ENCODE data around the gene HAUS2.
"Not testable (repeated sequence)": the region's sequence is repeated elsewhere in the genome, so short reads cannot be mapped to it uniquely, and the experiment has no call there.

The HAUS2 gene

GRCh38 chr15:42594095-42594494, 45.5 kb downstream of the HAUS2 start:
- H3K4me3 ChIP-seq (ENCODE audit: low read depth, low read length), result no peak overlapping the region
- DNase-seq (ENCODE audit: low read depth), result no peak
- no peak for TF ChIP-seq CTCF (IDR thresholded peaks at IDR 0.05; ENCODE audit: control insufficient read depth, extremely low read depth, insufficient read depth)

- H3K4me3 ChIP-seq (ENCODE audit: low read depth, low read length), result no peak overlapping the region
- DNase-seq (ENCODE audit: low read depth), result no peak
- TF ChIP-seq CTCF (IDR thresholded peaks at IDR 0.05; ENCODE audit: control insufficient read depth, extremely low read depth, insufficient read depth), result no peak
These were observed 47.1 kb downstream of the HAUS2 start for GRCh38 chr15:42595626-42596240.

- not testable (repeated sequence) for H3K4me3 ChIP-seq (ENCODE audit: low read depth, low read length)
These were observed 52.7 kb downstream of the HAUS2 start for GRCh38 chr15:42601316-42601715.

GRCh38 chr15:42602501-42602900, 53.9 kb downstream of the HAUS2 start:
- TF ChIP-seq CTCF (IDR thresholded peaks at IDR 0.05; ENCODE audit: control insufficient read depth, extremely low read depth, insufficient read depth), result no peak
- no peak for DNase-seq (ENCODE audit: low read depth)
- no peak overlapping the region for H3K4me3 ChIP-seq (ENCODE audit: low read depth, low read length)

More at GRCh38 chr15:42601316-42601715, 52.7 kb downstream of the HAUS2 start:
- DNase-seq (ENCODE audit: low read depth), result not testable (repeated sequence)

- TF ChIP-seq CTCF (IDR thresholded peaks at IDR 0.05; ENCODE audit: control insufficient read depth, extremely low read depth, insufficient read depth), result no peak
These were observed 55.3 kb downstream of the HAUS2 start for GRCh38 chr15:42603978-42604377.

GRCh38 chr15:42604894-42605744, 56.5 kb downstream of the HAUS2 start:
- H3K4me3 ChIP-seq (ENCODE audit: low read depth, low read length), result no peak overlapping the region
- TF ChIP-seq CTCF (IDR thresholded peaks at IDR 0.05; ENCODE audit: control insufficient read depth, extremely low read depth, insufficient read depth), result no peak
- no peak for DNase-seq (ENCODE audit: low read depth)

More at GRCh38 chr15:42603978-42604377, 55.3 kb downstream of the HAUS2 start:
- DNase-seq (ENCODE audit: low read depth), result no peak
- no peak overlapping the region for H3K4me3 ChIP-seq (ENCODE audit: low read depth, low read length)

- TF ChIP-seq CTCF (IDR thresholded peaks at IDR 0.05; ENCODE audit: control insufficient read depth, extremely low read depth, insufficient read depth), result no peak
- no peak overlapping the region for H3K4me3 ChIP-seq (ENCODE audit: low read depth, low read length)
- DNase-seq (ENCODE audit: low read depth), result no peak
These were observed 57.2 kb downstream of the HAUS2 start for GRCh38 chr15:42605796-42606195.

Data from LNCaP clone FGC (cell line).